COR-L47 (cell line): ENCODE measurements around the gene PWP2.
"Not testable (repeated sequence)": the region's sequence is repeated elsewhere in the genome, so short reads cannot be mapped to it uniquely, and the experiment has no call there.

ENCODE experiments used
- DNase-seq: peaks from one replicate; lab custom pipeline; 2025; lab: John Stamatoyannopoulos, UW

PWP2 gene

GRCh38 chr21:44163167-44163653 is 56.0 kb downstream of the PWP2 start:
- DNase-seq, result not testable (repeated sequence)

DNA sequence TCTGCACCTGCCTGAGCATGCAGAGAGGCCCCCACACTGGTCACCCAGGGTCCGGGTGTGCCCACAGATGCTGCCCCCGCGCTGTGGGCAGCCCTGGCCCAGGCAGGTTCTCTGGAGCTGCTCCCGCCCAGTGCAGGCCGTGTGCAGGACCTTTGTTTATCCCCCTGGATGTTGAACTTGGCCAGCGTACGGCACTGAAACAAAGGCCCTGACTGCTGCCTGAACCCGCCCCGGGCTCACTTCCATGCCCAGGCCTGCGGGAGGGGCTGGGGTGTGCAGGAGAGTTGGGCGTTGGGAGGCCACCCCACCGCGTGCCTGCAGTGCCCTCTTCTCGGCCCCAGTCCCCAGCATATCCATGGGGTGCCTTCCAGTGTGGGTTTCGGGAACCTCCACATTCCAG is 58.7 kb downstream of the PWP2 start:
- DNase-seq, result not testable (repeated sequence)

GRCh38 chr21:44167527-44167926 is 60.3 kb downstream of the PWP2 start:
- not testable (repeated sequence) for DNase-seq

DNA sequence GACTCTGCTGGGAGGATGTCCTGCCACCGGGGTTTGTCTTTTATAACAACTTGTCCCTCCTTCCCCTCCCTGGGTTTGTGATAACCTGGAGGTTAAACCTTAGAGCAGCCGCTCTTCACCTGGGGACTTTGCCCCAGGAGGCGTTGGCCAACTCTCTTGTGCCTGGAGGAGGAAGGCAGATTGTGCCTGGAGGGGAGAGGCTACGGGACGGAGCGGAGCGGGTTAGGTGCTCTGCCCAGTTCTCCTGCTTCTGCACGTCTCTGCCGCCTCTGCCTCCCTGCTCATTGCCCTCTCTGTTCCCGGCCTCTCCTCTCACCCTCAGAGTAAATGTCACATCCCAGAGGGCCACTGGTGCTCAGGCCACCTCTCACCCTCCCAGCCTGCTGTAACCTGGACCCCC is 63.1 kb downstream of the PWP2 start:
- DNase-seq, result not testable (repeated sequence)

DNA sequence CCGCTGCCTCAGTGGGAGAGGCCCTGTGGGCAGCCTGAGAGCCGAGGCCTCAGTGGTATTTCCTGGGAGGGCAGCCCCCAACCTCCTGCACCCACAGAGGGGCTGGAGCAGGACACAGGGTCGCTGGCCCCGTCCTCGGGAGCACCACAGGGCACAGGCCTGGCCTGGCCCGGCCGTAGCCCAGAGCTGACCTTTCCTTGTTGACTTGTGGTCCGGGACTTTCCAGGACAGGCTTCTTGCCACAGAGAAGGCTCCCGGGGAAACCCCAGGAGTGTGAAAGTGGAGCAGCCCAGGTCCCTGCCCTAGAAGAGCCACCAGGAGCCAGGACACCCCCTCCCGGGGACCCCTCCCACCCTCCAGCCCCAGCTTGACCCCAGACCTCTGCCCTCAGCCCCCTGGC is 63.7 kb downstream of the PWP2 start:
- DNase-seq, result not testable (repeated sequence)

- not testable (repeated sequence) for DNase-seq
Measured at GRCh38 chr21:44171962-44172572, 64.9 kb downstream of the PWP2 start.

DNA sequence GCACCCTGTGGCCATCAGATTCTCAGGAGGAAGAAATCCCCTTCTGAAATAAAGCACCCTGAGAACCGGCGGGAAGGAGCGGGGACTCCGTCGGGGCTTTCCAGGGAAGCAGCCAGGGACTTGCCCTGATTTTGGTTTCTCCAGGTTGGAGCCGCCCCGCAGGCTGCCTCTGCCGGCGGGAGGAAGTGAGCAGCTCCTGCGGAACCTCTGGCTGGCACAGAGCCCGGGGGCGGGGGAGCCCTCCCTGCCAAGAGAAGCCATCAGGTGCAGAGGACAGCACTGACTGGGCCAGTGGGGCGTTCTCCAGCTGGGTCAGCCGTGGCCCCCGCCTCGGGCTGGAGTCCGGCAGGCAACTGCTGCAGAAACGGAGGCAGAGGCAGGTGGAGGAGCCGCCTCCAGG is 65.5 kb downstream of the PWP2 start:
- not testable (repeated sequence) for DNase-seq

GRCh38 chr21:44175189-44175588 is 68.0 kb downstream of the PWP2 start:
- DNase-seq, result not testable (repeated sequence)

DNA sequence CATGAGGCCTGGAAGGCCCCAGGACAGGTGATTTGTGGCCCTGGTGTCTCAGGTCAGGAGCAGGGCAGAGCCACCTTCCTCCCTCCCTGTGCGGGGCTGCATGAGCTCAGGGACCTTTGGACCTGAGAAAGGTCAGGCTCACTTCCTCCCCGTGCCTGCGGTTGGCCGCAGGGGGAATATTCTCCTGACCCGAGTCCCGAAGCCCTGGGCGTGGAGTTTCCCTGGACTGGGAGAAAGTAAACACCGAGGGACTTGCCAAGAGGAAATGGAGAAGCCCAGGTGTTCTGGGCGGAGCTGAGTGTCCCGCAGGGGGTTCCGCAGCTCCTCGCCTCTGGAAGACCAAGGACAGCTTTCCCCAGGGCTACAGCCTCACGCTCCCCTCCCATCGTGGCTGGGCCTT is 68.9 kb downstream of the PWP2 start:
- not testable (repeated sequence) for DNase-seq
